Neural cell (in vitro differentiated cells): Measurements from ENCODE around the gene RASAL1. TPM values are rescaled to one million over a fixed set of nuclear protein-coding genes. Genes with fewer than 3 reads are reported as not detected.

ENCODE experiments used
- H2AFZ ChIP-seq: fragments of 200-600, 300-800 bp; sonication (generic), shearing (Covaris generic); 2 replicates; pipeline ENCODE4 v1.6.0; 2014; ENCODE audit warnings: low read depth, mild to moderate bottlenecking, antibody characterized with exemption, low read length, moderate library complexity
- H3F3A ChIP-seq: fragments of 200-600 bp; shearing (Covaris generic); 2 replicates; pipeline ENCODE4 v1.6.1; 2016; ENCODE audit warnings: mild to moderate bottlenecking, moderate library complexity, mixed read lengths, antibody characterized with exemption, low read length; ENCODE audit not compliant: insufficient read depth, poor library complexity, severe bottlenecking
- H3K27ac ChIP-seq: fragments of 200-600, 300-800 bp; sonication (generic), shearing (Covaris generic); 2 replicates; pipeline ENCODE4 v1.5.1; 2014; ENCODE audit warnings: mild to moderate bottlenecking, low read length, moderate library complexity
- H3K27me3 ChIP-seq: fragments of 300-800, 200-600 bp; sonication (generic), shearing (Covaris generic); 2 replicates; pipeline ENCODE4 v1.6.0; 2014; ENCODE audit warnings: mild to moderate bottlenecking, low read depth, low read length, moderate library complexity; ENCODE audit not compliant: insufficient read depth
- H3K36me3 ChIP-seq: fragments of 300-800, 200-600 bp; sonication (generic), shearing (Covaris generic); 2 replicates; pipeline ENCODE4 v1.5.1; 2014; ENCODE audit warnings: mild to moderate bottlenecking, antibody characterized with exemption, low read length, moderate library complexity; ENCODE audit not compliant: insufficient read depth
- H3K4me2 ChIP-seq: fragments of 300-800, 200-600 bp; sonication (generic), shearing (Covaris generic); 2 replicates; pipeline ENCODE4 v1.6.0; 2014; ENCODE audit warnings: mild to moderate bottlenecking, low read length
- H3K4me3 ChIP-seq: fragments of 300-800, 200-600 bp; sonication (generic), shearing (Covaris generic); 2 replicates; pipeline ENCODE4 v1.5.1; 2014; ENCODE audit warnings: mild to moderate bottlenecking, low read length, moderate library complexity
- H3K79me2 ChIP-seq: fragments of 200-600 bp; shearing (Covaris generic); replicated peaks from 2 replicates; pipeline ENCODE4 v1.6.0; 2014; ENCODE audit warnings: mild to moderate bottlenecking, low read length, moderate library complexity; ENCODE audit not compliant: insufficient read depth
- H3K9ac ChIP-seq: fragments of 300-800, 200-600 bp; sonication (generic), shearing (Covaris generic); 2 replicates; pipeline ENCODE4 v1.6.1; 2016; ENCODE audit warnings: mild to moderate bottlenecking, low read length, mixed read lengths
- H3K9me2 ChIP-seq: fragments of 200-600 bp; shearing (Covaris generic); 2 replicates; pipeline ENCODE4 v1.6.1; 2016; ENCODE audit warnings: mild to moderate bottlenecking, low read length, mixed read lengths; ENCODE audit not compliant: insufficient read depth
- H3K9me3 ChIP-seq: fragments of 200-600, 300-800 bp; sonication (generic), shearing (Covaris generic); 2 replicates; pipeline ENCODE4 v1.6.1; 2016; ENCODE audit warnings: mild to moderate bottlenecking, mixed run types, low read length, moderate library complexity, mixed read lengths
- H4K20me1 ChIP-seq: fragments of 200-600 bp; shearing (Covaris generic); 2 replicates; pipeline ENCODE4 v1.6.1; 2016; ENCODE audit warnings: mild to moderate bottlenecking, mixed run types; ENCODE audit not compliant: insufficient read depth
- EP300 ChIP-seq: fragments of 450-650 bp; conservative IDR thresholded peaks from 2 replicates; pipeline ENCODE4 v1.6.1; 2014; ENCODE audit warnings: antibody characterized with exemption, mild to moderate bottlenecking, moderate library complexity; ENCODE audit not compliant: poor library complexity, severe bottlenecking
- EZH2 ChIP-seq: fragments of 200-600, 300-800 bp; shearing (Covaris generic), sonication (generic); IDR thresholded peaks from 2 replicates; pipeline ENCODE4 v1.6.1; 2014; ENCODE audit warnings: antibody characterized with exemption, low read length, borderline replicate concordance, mild to moderate bottlenecking; ENCODE audit not compliant: insufficient read depth, poor library complexity, severe bottlenecking
- MXI1 ChIP-seq: fragments of 450-650 bp; conservative IDR thresholded peaks from 2 replicates; pipeline ENCODE4 v1.6.1; 2014; ENCODE audit warnings: antibody characterized with exemption, mild to moderate bottlenecking; ENCODE audit not compliant: poor library complexity, severe bottlenecking
- POLR2AphosphoS5 ChIP-seq: IDR thresholded peaks from 2 replicates; pipeline ENCODE4 v1.6.1; 2012
- RAD21 ChIP-seq: fragments of 450-650 bp; conservative IDR thresholded peaks from 2 replicates; pipeline ENCODE4 v1.6.1; 2014; ENCODE audit warnings: antibody characterized with exemption, mild to moderate bottlenecking, moderate library complexity
- SMC3 ChIP-seq: fragments of 450-650 bp; conservative IDR thresholded peaks from 2 replicates; pipeline ENCODE4 v1.6.1; 2014; ENCODE audit warnings: antibody characterized with exemption, mild to moderate bottlenecking, moderate library complexity; ENCODE audit not compliant: poor library complexity
- TAF1 ChIP-seq: IDR thresholded peaks from 2 replicates; pipeline ENCODE4 v1.6.1; 2012; ENCODE audit warnings: low read depth
- polyA plus RNA-seq: library from polyadenylated mRNA; depleted of rRNA; stranded (reverse); fragments of >200 nt; gene quantifications from 2 replicates; pipeline ENCODE4 v1.2.3, GENCODE V29; 2014
- TF ChIP-seq, protein P1 (sequence below): fragments of 450-650 bp; IDR thresholded peaks from 2 replicates; pipeline ENCODE4 v1.5.1; 2014; ENCODE audit warnings: antibody characterized with exemption, mild to moderate bottlenecking, moderate library complexity; ENCODE audit not compliant: poor library complexity, severe bottlenecking
- TF ChIP-seq, protein P2 (sequence below): IDR thresholded peaks from 2 replicates; pipeline ENCODE4 v1.6.1; 2012; ENCODE audit warnings: borderline replicate concordance

The RASAL1 gene
- polyA plus RNA-seq, 1 donor from 2014 or later = 0.15 TPM

DNA sequence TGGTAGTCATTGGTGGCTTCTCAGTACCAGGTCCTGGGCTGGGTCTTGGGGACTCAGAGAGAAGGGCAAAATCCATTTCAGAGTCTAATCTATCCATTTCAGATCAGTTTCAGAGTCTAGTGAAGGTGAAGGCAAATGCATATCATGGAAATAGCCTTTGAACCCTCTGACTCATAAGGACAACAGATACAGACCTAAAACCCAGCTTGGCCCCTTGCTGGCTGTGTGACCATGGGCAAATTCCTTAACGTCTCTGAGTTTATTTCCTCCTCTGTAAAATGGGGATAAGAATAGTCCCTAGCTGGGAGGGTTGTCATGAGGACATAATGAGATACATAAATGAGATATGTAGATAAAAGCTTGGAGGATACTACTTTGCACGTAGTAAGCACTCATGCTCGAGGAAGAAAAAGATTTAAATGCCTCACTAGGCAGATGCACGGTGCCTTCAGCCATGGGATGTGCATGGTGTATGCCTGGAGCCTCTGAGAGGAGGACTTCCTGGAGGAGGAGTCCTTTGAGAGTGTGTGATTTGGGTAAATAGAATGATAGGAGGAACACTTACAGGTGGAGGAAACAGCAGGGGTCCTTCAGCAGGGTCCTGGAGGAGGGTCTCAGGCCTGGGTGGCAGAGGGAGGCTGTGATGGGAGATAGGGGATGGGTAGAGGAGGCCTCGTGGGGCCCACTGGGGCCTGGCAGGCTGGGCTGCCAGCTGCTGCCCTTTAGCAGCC, 71.0 kb downstream of the RASAL1 start:
- H3K9me3 ChIP-seq = no peaks in the 10 kb centered on the region
- H3K27me3 ChIP-seq = no peaks in the 10 kb centered on the region
- peak overlapping the region; percentile 52 for H3K4me3 ChIP-seq
- no peaks in the 10 kb centered on the region for H3K9me2 ChIP-seq
- H3K4me2 ChIP-seq = no peak overlapping the region
- peak overlapping the region; percentile 34 for H3K9ac ChIP-seq
- no peaks in the 10 kb centered on the region for H3F3A ChIP-seq
- H2AFZ ChIP-seq = no peak overlapping the region
- H3K27ac ChIP-seq = peak overlapping the region; percentile 24
- H4K20me1 ChIP-seq = peaks cover 4% of the 10 kb centered on the region
- no peaks in the 10 kb centered on the region for H3K36me3 ChIP-seq
- no peak for TF ChIP-seq EZH2
- TF ChIP-seq, protein P1, sequence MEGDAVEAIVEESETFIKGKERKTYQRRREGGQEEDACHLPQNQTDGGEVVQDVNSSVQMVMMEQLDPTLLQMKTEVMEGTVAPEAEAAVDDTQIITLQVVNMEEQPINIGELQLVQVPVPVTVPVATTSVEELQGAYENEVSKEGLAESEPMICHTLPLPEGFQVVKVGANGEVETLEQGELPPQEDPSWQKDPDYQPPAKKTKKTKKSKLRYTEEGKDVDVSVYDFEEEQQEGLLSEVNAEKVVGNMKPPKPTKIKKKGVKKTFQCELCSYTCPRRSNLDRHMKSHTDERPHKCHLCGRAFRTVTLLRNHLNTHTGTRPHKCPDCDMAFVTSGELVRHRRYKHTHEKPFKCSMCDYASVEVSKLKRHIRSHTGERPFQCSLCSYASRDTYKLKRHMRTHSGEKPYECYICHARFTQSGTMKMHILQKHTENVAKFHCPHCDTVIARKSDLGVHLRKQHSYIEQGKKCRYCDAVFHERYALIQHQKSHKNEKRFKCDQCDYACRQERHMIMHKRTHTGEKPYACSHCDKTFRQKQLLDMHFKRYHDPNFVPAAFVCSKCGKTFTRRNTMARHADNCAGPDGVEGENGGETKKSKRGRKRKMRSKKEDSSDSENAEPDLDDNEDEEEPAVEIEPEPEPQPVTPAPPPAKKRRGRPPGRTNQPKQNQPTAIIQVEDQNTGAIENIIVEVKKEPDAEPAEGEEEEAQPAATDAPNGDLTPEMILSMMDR = no peak
- no peak for TF ChIP-seq POLR2AphosphoS5
- TF ChIP-seq RAD21 = no peak
- TF ChIP-seq SMC3 = no peak
- TF ChIP-seq MXI1 = no peak
- TF ChIP-seq EP300 = no peak
- TF ChIP-seq, protein P2, sequence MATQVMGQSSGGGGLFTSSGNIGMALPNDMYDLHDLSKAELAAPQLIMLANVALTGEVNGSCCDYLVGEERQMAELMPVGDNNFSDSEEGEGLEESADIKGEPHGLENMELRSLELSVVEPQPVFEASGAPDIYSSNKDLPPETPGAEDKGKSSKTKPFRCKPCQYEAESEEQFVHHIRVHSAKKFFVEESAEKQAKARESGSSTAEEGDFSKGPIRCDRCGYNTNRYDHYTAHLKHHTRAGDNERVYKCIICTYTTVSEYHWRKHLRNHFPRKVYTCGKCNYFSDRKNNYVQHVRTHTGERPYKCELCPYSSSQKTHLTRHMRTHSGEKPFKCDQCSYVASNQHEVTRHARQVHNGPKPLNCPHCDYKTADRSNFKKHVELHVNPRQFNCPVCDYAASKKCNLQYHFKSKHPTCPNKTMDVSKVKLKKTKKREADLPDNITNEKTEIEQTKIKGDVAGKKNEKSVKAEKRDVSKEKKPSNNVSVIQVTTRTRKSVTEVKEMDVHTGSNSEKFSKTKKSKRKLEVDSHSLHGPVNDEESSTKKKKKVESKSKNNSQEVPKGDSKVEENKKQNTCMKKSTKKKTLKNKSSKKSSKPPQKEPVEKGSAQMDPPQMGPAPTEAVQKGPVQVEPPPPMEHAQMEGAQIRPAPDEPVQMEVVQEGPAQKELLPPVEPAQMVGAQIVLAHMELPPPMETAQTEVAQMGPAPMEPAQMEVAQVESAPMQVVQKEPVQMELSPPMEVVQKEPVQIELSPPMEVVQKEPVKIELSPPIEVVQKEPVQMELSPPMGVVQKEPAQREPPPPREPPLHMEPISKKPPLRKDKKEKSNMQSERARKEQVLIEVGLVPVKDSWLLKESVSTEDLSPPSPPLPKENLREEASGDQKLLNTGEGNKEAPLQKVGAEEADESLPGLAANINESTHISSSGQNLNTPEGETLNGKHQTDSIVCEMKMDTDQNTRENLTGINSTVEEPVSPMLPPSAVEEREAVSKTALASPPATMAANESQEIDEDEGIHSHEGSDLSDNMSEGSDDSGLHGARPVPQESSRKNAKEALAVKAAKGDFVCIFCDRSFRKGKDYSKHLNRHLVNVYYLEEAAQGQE = no peak
- TF ChIP-seq TAF1 = no peak
- H3K79me2 ChIP-seq = peaks cover 3% of the 10 kb centered on the region

DNA sequence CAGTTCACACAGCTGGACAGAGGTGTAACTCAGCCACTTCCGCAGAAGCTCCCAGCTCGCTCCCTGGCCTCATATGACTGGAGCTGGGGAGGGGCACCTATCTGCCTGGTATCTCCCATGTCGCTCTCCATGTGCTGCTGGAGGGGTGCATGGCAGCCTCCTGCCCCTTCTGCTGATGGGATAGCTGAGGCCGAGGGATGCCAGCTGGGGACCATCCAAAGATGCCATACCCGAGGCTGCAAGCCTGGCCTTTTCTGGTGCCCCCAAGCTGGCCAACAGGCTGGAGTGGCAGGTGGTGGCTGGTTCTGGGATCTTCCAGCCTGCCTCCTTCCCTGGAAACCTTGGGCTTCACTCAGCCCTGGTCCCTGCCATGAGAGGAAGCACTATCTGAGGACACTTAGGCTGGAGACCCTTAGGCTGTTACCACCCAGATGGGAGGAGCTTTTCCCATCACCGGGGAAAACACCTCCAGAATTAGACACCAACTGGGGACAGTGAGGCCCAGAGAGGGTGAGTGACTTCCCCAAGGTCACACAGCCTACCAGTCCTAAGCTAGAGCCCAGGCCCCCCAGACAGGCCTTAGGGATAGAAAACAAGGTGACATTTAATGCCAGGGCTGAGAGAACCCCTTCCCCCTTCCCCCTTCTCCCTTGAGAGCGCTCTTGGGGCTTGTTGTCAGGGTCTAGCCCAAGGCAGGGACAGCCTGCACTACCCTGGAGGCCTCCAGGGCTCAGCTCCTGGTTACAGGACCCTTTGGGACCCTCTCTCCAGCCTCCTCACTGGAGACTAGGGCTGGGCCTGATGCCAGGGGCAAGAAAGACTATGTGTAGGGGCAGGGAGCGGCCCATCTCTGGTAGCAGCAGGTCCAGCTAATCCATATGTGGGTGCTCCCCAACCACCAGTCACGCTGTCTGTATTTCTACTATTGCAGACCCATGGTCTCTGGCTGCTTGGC, 71.9 kb downstream of the RASAL1 start:
- no peak overlapping the region for H3K9ac ChIP-seq
- no peak overlapping the region for H3K4me3 ChIP-seq
- no peaks in the 10 kb centered on the region for H3K9me2 ChIP-seq
- no peak overlapping the region for H3K4me2 ChIP-seq
- TF ChIP-seq EZH2 = no peak
- no peak for TF ChIP-seq TAF1
- TF ChIP-seq, protein P1 = no peak
- TF ChIP-seq EP300 = no peak
- TF ChIP-seq RAD21 = no peak
- no peak for TF ChIP-seq POLR2AphosphoS5
- TF ChIP-seq SMC3 = no peak
- TF ChIP-seq, protein P2 = no peak
- TF ChIP-seq MXI1 = no peak
- no peak overlapping the region for H2AFZ ChIP-seq
- H3K9me3 ChIP-seq = no peaks in the 10 kb centered on the region
- no peaks in the 10 kb centered on the region for H3K27me3 ChIP-seq
- H3K36me3 ChIP-seq = no peaks in the 10 kb centered on the region
- H4K20me1 ChIP-seq = peaks cover 4% of the 10 kb centered on the region
- peaks cover 6% of the 10 kb centered on the region for H3K79me2 ChIP-seq
- no peak overlapping the region for H3K27ac ChIP-seq
- no peaks in the 10 kb centered on the region for H3F3A ChIP-seq
